B cell (primary cell): ENCODE measurements around the gene VSTM2L. TPM values are rescaled to one million over a fixed set of nuclear protein-coding genes. Genes with fewer than 3 reads are reported as not detected.

Source experiments
- ATAC-seq: fragments of 200-7000 bp; cut with Tn5 transposase; one replicate; pipeline ENCODE4 v1.10.0; 2021; ENCODE audit warnings: low read depth, mild to moderate bottlenecking, moderate number of reproducible peaks, moderate library complexity
- CTCF ChIA-PET: fragments of 350-600 bp; sonication (Branson Sonifier 250); formaldehyde crosslinking; loops from one replicate; lab custom pipeline; 2021; ENCODE audit warnings: antibody characterized with exemption, inconsistent platforms; lab: Charles Lee
- POLR2A ChIA-PET: fragments of 350-600 bp; sonication (Branson Sonifier 250); formaldehyde crosslinking; loops from one replicate; lab custom pipeline; 2021; ENCODE audit warnings: antibody characterized with exemption; lab: Charles Lee
- DNase-seq: peaks from one replicate; pipeline ENCODE4 v3.0.0; 2013
- H2AFZ ChIP-seq: 2 replicates; pipeline ENCODE4 v1.6.1; 2012; ENCODE audit warnings: mild to moderate bottlenecking, low read depth, low read length; ENCODE audit not compliant: insufficient read depth, poor library complexity, severe bottlenecking
- H3K27ac ChIP-seq, 2 donors: 1 replicate in 1 of 2; 2 replicates in 1 of 2; pipeline ENCODE4 v1.5.1; 2012 to 2013; ENCODE audit warnings: low read length in 2 of 2, mild to moderate bottlenecking in 2 of 2, moderate library complexity in 1 of 2
- H3K27me3 ChIP-seq, 4 experiments: fragments of 200-600 bp in 1 of 4; sonication (generic) in 1 of 4; replicated peaks in 1 of 4; 1 replicate in 2 of 4; 2 replicates in 2 of 4; pipeline versions ENCODE4 v1.6.1 to v1.7.0; 2013 to 2016; ENCODE audit warnings: low read length in 3 of 4, mild to moderate bottlenecking in 2 of 4, mixed read lengths in 1 of 4, moderate library complexity in 1 of 4; ENCODE audit not compliant: insufficient read depth in 4 of 4, control insufficient read depth in 3 of 4; ENCODE audit errors: control extremely low read depth in 1 of 4
- H3K36me3 ChIP-seq, 2 experiments: replicated peaks in 1 of 2; 1 replicate in 1 of 2; 2 replicates in 1 of 2; pipeline versions ENCODE4 v1.6.1 to v1.7.1; 2013; ENCODE audit warnings: low read length in 1 of 2; ENCODE audit not compliant: insufficient read depth in 2 of 2, control insufficient read depth in 1 of 2; ENCODE audit errors: control extremely low read depth in 1 of 2, extremely low read depth in 1 of 2
- H3K4me1 ChIP-seq, 2 donors: fragments of 200-600 bp in 1 of 2; sonication (generic) in 1 of 2; 1 replicate in 1 of 2; 2 replicates in 1 of 2; pipeline versions ENCODE4 v1.5.1 to v1.6.1; 2013 to 2017; ENCODE audit warnings: low read length in 2 of 2; ENCODE audit not compliant: control insufficient read depth in 2 of 2, insufficient read depth in 2 of 2
- H3K4me2 ChIP-seq: replicated peaks from 2 replicates; pipeline ENCODE3; 2012; ENCODE audit warnings: mild to moderate bottlenecking, low read depth, low read length; ENCODE audit not compliant: poor library complexity, severe bottlenecking
- H3K4me3 ChIP-seq, 5 experiments: fragments of 200-600 bp in 1 of 5; sonication (generic) in 1 of 5; 1 replicate in 3 of 5; 2 replicates in 2 of 5; pipeline versions ENCODE4 v1.5.1 to v1.7.0; 2011 to 2016; ENCODE audit warnings: low read length in 4 of 5, mild to moderate bottlenecking in 4 of 5, low read depth in 2 of 5, control low read depth in 1 of 5, moderate library complexity in 1 of 5; ENCODE audit not compliant: insufficient read depth in 1 of 5; ENCODE audit errors: control extremely low read depth in 1 of 5, extremely low read depth in 1 of 5
- H3K79me2 ChIP-seq: fragments of 200-600 bp; sonication (generic); one replicate; pipeline ENCODE4 v1.6.0; 2016; ENCODE audit warnings: low read length; ENCODE audit not compliant: control insufficient read depth, insufficient read depth
- H3K9ac ChIP-seq: fragments of 200-600 bp; sonication (generic); 2 replicates; pipeline ENCODE4 v1.6.1; 2017; ENCODE audit warnings: mild to moderate bottlenecking, low read length, moderate library complexity
- H3K9me3 ChIP-seq, 3 donors: one replicate each; pipeline versions ENCODE4 v1.6.1 to v1.7.1; 2013; ENCODE audit warnings: low read length in 2 of 3; ENCODE audit not compliant: control insufficient read depth in 2 of 3, insufficient read depth in 1 of 3; ENCODE audit errors: control extremely low read depth in 1 of 3
- H4K20me1 ChIP-seq: 2 replicates; pipeline ENCODE4 v1.6.0; 2012; ENCODE audit warnings: mild to moderate bottlenecking, low read length; ENCODE audit not compliant: insufficient read depth, control insufficient read depth, poor library complexity, severe bottlenecking
- H3K27ac Mint-ChIP-seq: one replicate; pipeline ENCODE4 v1.8.0; 2021; ENCODE audit warnings: mixed read lengths
- H3K27me3 Mint-ChIP-seq: one replicate; pipeline ENCODE4 v1.8.0; 2021; ENCODE audit warnings: mixed read lengths
- H3K4me1 Mint-ChIP-seq: one replicate; pipeline ENCODE4 v1.8.0; 2021; ENCODE audit warnings: mixed read lengths
- H3K4me3 Mint-ChIP-seq: one replicate; pipeline ENCODE4 v1.8.0; 2021; ENCODE audit warnings: mixed read lengths
- H3K9me3 Mint-ChIP-seq: one replicate; pipeline ENCODE4 v1.8.0; 2022; ENCODE audit warnings: mixed read lengths; ENCODE audit not compliant: insufficient read depth
- EZH2 ChIP-seq: IDR thresholded peaks from 2 replicates; pipeline ENCODE4 v1.6.1; 2012; ENCODE audit warnings: borderline replicate concordance, low read depth, mild to moderate bottlenecking, moderate library complexity, low read length; ENCODE audit not compliant: insufficient read depth, poor library complexity, severe bottlenecking
- WGBS: methylation state at CpG from one replicate; pipeline ENCODE4 v1.1.5; 2013; ENCODE audit warnings: missing lambda C conversion rate; ENCODE audit not compliant: insufficient coverage; 5-methylcytosine and 5-hydroxymethylcytosine counted together
- intact Hi-C: fragments of 100-400 bp; cut with micrococcal nuclease; formaldehyde crosslinking; loops from one replicate; pipeline ENCODE4 v1.10.0; 2022
- polyA plus RNA-seq: library from polyadenylated mRNA; depleted of rRNA; stranded (reverse); fragments of >200 nt; gene quantifications from 2 replicates; pipeline ENCODE4 v1.2.3, GENCODE V29; 2012
- total RNA-seq, 2 donors: library from RNA; stranded (reverse); fragments of 120-200 nt in 1 of 2; gene quantifications; 1 replicate in 1 of 2; 2 replicates in 1 of 2; pipeline versions ENCODE4 v1.2.3 to v1.2.4, GENCODE V29; 2013 to 2022
- TF ChIP-seq, protein P1 (sequence below): fragments of 200-600 bp; IDR thresholded peaks from one replicate; pipeline ENCODE4 v1.8.0; 2022; ENCODE audit warnings: antibody characterized with exemption, mild to moderate bottlenecking

VSTM2L gene
- total and polyA plus RNA-seq, 2 donors (not counting 1 experiment from before 2014, with no cell fraction given) = 0.25 TPM; not detected in 1

DNA sequence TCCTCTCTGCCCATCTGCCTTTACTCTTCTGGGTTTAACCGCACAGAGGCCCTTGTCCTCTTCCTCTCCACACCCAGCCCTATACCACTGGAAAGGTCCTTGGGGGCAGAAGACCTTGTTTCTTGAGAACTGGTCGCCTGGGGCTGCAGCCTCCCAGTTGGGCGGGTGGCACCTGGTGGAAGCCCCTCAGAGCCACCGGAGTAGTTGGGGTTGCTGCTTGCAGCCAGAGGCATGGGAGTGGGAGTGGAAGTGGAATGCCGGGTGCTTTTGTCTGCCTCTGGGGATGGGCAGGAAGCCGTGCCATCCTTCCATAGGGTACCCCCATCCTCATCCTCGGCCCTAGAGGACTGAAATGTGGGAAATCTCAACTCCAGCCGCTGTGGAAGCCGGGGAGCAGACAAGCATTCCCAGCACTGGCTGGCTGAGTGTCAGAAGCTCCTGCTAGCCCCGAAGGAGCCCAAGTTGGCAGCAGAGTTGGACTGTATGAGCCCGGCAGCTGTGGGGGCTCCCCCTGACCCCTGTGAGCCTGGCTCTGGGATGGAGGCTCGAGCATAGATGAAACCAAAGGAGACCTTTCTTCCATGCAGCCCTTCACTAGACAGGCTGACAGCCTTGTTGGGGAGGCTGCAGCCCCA lies 1.2 kb downstream of the VSTM2L start:
- Mint-ChIP-seq H3K9me3 (no peaks in the 10 kb centered on the region), H3K4me1 (peaks cover 14% of the 10 kb centered on the region), H3K4me3 (peak overlapping the region; percentile 86), H3K27ac (peak overlapping the region; percentile 69), H3K27me3 (peaks cover 64% of the 10 kb centered on the region)
- H3K4me3 ChIP-seq = no peak overlapping the region
- ChIA-PET POLR2A (no interaction called here), CTCF (no interaction called here)
- no peak overlapping the region for H2AFZ ChIP-seq
- no peaks in the 10 kb centered on the region for H3K79me2 ChIP-seq
- peaks cover 0 to 11% (median 0%) of the 10 kb centered on the region in 3 donors for H3K9me3 ChIP-seq
- H3K9ac ChIP-seq = no peak overlapping the region
- H3K36me3 ChIP-seq = no peaks in the 10 kb centered on the region
- ATAC-seq (no peak), DNase-seq (no peak)
- no peaks in the 10 kb centered on the region for H4K20me1 ChIP-seq
- peaks cover 0 to 63% (median 22%) of the 10 kb centered on the region in 4 experiments for H3K27me3 ChIP-seq
- no peak overlapping the region for H3K27ac ChIP-seq
- intact Hi-C loops = loop anchor here (10.0 kb wide), 1 partner anchor 339 kb away; no protein-coding TSS in a partner anchor
- WGBS = 83% methylated on average over 8 of the region's 12 CpGs
- H3K4me2 ChIP-seq = no peak overlapping the region
- peaks cover 10 to 17% of the 10 kb centered on the region in 2 donors for H3K4me1 ChIP-seq
- TF ChIP-seq, protein P1, sequence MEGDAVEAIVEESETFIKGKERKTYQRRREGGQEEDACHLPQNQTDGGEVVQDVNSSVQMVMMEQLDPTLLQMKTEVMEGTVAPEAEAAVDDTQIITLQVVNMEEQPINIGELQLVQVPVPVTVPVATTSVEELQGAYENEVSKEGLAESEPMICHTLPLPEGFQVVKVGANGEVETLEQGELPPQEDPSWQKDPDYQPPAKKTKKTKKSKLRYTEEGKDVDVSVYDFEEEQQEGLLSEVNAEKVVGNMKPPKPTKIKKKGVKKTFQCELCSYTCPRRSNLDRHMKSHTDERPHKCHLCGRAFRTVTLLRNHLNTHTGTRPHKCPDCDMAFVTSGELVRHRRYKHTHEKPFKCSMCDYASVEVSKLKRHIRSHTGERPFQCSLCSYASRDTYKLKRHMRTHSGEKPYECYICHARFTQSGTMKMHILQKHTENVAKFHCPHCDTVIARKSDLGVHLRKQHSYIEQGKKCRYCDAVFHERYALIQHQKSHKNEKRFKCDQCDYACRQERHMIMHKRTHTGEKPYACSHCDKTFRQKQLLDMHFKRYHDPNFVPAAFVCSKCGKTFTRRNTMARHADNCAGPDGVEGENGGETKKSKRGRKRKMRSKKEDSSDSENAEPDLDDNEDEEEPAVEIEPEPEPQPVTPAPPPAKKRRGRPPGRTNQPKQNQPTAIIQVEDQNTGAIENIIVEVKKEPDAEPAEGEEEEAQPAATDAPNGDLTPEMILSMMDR = no peak
- TF ChIP-seq EZH2 = no peak

GRCh38 chr20:37904845-37905373 lies 2.0 kb downstream of the VSTM2L start:
- Mint-ChIP-seq H3K9me3 (no peaks in the 10 kb centered on the region), H3K27me3 (peaks cover 59% of the 10 kb centered on the region), H3K4me1 (peaks cover 14% of the 10 kb centered on the region), H3K4me3 (peak overlapping the region; percentile 23), H3K27ac (no peak overlapping the region)
- 93% methylated on average over 3 of the region's 8 CpGs for WGBS
- no peak overlapping the region for H3K9ac ChIP-seq
- no peak overlapping the region for H3K27ac ChIP-seq
- TF ChIP-seq, protein P1 = no peak
- TF ChIP-seq EZH2 = no peak
- POLR2A ChIA-PET = no interaction called here
- H4K20me1 ChIP-seq = no peaks in the 10 kb centered on the region
- ATAC-seq (no peak), DNase-seq (no peak)
- CTCF ChIA-PET = interaction anchor here (0.6 kb wide), 1 partner anchor 19 kb away, joined by 3 read pairs; no protein-coding TSS in a partner anchor
- H3K27me3 ChIP-seq = peaks cover 0 to 66% (median 22%) of the 10 kb centered on the region in 4 experiments
- H2AFZ ChIP-seq = no peak overlapping the region
- H3K4me2 ChIP-seq = no peak overlapping the region
- H3K36me3 ChIP-seq = no peaks in the 10 kb centered on the region
- H3K79me2 ChIP-seq = no peaks in the 10 kb centered on the region
- H3K4me3 ChIP-seq = no peak overlapping the region
- H3K9me3 ChIP-seq = peaks cover 0 to 11% (median 0%) of the 10 kb centered on the region in 3 donors
- H3K4me1 ChIP-seq = peaks cover 10 to 17% of the 10 kb centered on the region in 2 donors
- intact Hi-C loops = loop anchor here (10.0 kb wide), 1 partner anchor 340 kb away; no protein-coding TSS in a partner anchor
